Measurements from ENCODE around the gene MBD2. TPM values are rescaled to one million over a fixed set of nuclear protein-coding genes. Genes with fewer than 3 reads are reported as not detected.

The MBD2 gene
- total RNA-seq, 1 experiment from 2014 or later, result 79.7 TPM

DNA sequence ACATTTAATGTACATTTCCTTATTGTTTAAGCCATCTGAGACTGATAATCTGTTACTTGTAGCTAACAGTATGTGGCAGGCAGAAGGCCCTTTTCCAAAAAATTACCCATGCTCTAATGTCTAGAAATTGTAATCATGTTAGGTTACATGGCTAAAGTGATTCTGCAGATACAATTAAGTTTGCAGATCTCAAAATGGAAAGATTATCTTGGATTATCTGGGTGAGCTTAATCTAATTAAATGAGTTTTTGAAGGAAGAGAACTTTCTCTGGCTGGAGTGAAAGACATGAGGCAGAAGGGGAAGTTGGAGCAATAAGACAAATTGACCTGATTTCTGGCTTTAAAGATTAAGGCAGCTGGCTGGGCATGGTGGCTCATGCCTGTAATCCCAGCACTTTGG is 76.3 kb downstream of the MBD2 start:
- no peak for TF ChIP-seq EZH2 (IDR thresholded peaks at IDR 0.05; ENCODE audit: borderline replicate concordance, low read depth, low read length, poor library complexity, severe bottlenecking)
- TF ChIP-seq, protein P1, sequence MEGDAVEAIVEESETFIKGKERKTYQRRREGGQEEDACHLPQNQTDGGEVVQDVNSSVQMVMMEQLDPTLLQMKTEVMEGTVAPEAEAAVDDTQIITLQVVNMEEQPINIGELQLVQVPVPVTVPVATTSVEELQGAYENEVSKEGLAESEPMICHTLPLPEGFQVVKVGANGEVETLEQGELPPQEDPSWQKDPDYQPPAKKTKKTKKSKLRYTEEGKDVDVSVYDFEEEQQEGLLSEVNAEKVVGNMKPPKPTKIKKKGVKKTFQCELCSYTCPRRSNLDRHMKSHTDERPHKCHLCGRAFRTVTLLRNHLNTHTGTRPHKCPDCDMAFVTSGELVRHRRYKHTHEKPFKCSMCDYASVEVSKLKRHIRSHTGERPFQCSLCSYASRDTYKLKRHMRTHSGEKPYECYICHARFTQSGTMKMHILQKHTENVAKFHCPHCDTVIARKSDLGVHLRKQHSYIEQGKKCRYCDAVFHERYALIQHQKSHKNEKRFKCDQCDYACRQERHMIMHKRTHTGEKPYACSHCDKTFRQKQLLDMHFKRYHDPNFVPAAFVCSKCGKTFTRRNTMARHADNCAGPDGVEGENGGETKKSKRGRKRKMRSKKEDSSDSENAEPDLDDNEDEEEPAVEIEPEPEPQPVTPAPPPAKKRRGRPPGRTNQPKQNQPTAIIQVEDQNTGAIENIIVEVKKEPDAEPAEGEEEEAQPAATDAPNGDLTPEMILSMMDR (conservative IDR thresholded peaks at IDR 0.05; ENCODE audit: low read depth, low read length), result no peak
- Histone ChIP-seq H3K27me3 (replicated peaks; ENCODE audit: insufficient read depth, low read depth, low read length, poor library complexity) (no peaks in the 10 kb centered on the region), H3K4me3 (ENCODE audit: low read depth, low read length, poor library complexity, severe bottlenecking) (no peak overlapping the region), H3K4me1 (ENCODE audit: insufficient read depth, low read length, poor library complexity, severe bottlenecking) (no peaks in the 10 kb centered on the region), H3K36me3 (ENCODE audit: insufficient read depth, low read length, poor library complexity, severe bottlenecking) (no peaks in the 10 kb centered on the region), H3K27ac (ENCODE audit: low read depth, low read length, poor library complexity, severe bottlenecking) (no peak overlapping the region), H3K9me3 (ENCODE audit: low read depth, low read length, poor library complexity, severe bottlenecking) (peaks cover 9% of the 10 kb centered on the region)
- CTCF ChIA-PET, result no interaction called here
- BruUV-seq (replicated peaks), result no TSS peak
- no peak for DNase-seq (ENCODE audit: low spot score)
- POLR2A ChIA-PET (ENCODE audit: low non-redundant PET), result no interaction called here
- intact Hi-C loops (cut with micrococcal nuclease; ENCODE audit: unreplicated experiment), result no loop called here

DNA sequence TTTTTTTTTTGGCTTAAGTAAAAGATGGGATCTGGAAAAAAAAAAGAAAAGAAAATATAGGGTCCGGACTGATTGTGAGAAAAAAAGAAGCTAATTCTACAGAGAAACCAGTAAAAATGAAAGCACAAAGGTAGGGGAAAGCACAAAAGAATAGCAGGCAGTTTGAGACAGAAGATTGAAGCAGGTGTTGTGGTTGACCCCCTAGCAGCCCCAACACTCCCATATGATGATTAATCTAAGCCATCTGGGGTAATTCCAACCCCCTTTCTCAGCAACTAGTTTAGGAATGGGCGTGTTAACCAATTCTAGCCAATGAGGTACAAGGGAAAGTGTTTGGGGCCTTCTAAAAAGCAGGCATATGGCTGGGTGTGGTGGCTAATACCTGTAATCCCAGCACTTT is 77.0 kb downstream of the MBD2 start:
- peaks cover 12% of the 10 kb centered on the region for H3K9me3 ChIP-seq (ENCODE audit: low read depth, low read length, poor library complexity, severe bottlenecking)
- H3K4me1 ChIP-seq (ENCODE audit: insufficient read depth, low read length, poor library complexity, severe bottlenecking), result no peaks in the 10 kb centered on the region
- H3K4me3 ChIP-seq (ENCODE audit: low read depth, low read length, poor library complexity, severe bottlenecking), result no peak overlapping the region
- no peak for TF ChIP-seq EZH2 (IDR thresholded peaks at IDR 0.05; ENCODE audit: borderline replicate concordance, low read depth, low read length, poor library complexity, severe bottlenecking)
- TF ChIP-seq, protein P1 (conservative IDR thresholded peaks at IDR 0.05; ENCODE audit: low read depth, low read length), result no peak
- ChIA-PET POLR2A (ENCODE audit: low non-redundant PET) (no interaction called here), CTCF (no interaction called here)
- BruUV-seq (replicated peaks), result no TSS peak
- H3K27me3 ChIP-seq (replicated peaks; ENCODE audit: insufficient read depth, low read depth, low read length, poor library complexity), result no peaks in the 10 kb centered on the region
- intact Hi-C loops (cut with micrococcal nuclease; ENCODE audit: unreplicated experiment), result no loop called here
- H3K36me3 ChIP-seq (ENCODE audit: insufficient read depth, low read length, poor library complexity, severe bottlenecking), result no peaks in the 10 kb centered on the region
- DNase-seq (ENCODE audit: low spot score), result no peak
- H3K27ac ChIP-seq (ENCODE audit: low read depth, low read length, poor library complexity, severe bottlenecking), result no peak overlapping the region

DNA sequence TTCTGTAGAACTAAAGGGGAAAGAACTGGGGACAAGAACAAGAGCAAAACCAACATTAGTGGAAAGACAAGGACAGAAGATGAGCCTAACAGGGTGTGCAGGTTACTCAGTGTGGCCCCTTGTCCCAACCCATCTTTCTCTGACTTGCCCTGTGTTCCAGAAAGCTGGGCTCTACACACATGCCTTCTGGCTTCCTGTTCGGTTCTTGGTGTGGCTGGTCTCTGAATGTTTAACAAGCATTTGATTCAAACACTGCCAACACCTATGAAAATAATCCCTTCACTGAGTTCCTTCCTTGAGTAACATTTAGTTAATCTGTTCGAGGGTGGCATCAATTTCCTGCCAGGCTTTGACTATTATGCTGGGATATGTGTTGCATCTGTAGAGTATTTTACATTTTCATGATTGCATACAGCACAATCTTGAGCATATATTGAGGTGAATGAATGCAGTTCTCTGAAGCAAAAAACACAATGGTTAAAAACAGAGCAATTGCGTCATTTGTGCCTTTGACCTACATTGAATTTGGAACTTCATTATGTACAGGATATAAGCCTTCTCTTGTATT is 83.3 kb downstream of the MBD2 start:
- ChIA-PET POLR2A (ENCODE audit: low non-redundant PET) (no interaction called here), CTCF (no interaction called here)
- H3K27me3 ChIP-seq (replicated peaks; ENCODE audit: insufficient read depth, low read depth, low read length, poor library complexity), result no peaks in the 10 kb centered on the region
- TF ChIP-seq EZH2 (IDR thresholded peaks at IDR 0.05; ENCODE audit: borderline replicate concordance, low read depth, low read length, poor library complexity, severe bottlenecking), result no peak
- TF ChIP-seq, protein P1 (conservative IDR thresholded peaks at IDR 0.05; ENCODE audit: low read depth, low read length), result no peak
- intact Hi-C loops (cut with micrococcal nuclease; ENCODE audit: unreplicated experiment), result no loop called here
- BruUV-seq (replicated peaks), result no TSS peak
- H3K27ac ChIP-seq (ENCODE audit: low read depth, low read length, poor library complexity, severe bottlenecking), result no peak overlapping the region
- no peak overlapping the region for H3K4me3 ChIP-seq (ENCODE audit: low read depth, low read length, poor library complexity, severe bottlenecking)
- no peaks in the 10 kb centered on the region for H3K36me3 ChIP-seq (ENCODE audit: insufficient read depth, low read length, poor library complexity, severe bottlenecking)
- DNase-seq (ENCODE audit: low spot score), result no peak
- no peaks in the 10 kb centered on the region for H3K4me1 ChIP-seq (ENCODE audit: insufficient read depth, low read length, poor library complexity, severe bottlenecking)
- peaks cover 12% of the 10 kb centered on the region for H3K9me3 ChIP-seq (ENCODE audit: low read depth, low read length, poor library complexity, severe bottlenecking)
